Stomach (tissue), 4 donors: ENCODE data around the gene KIF13A.

Experiments used
- CTCF ChIP-seq, 7 experiments: fragments of 450-650 bp in 4 of 7; fragments of 200-600 bp in 3 of 7; sonication (generic) in 3 of 7; IDR thresholded peaks; one replicate each; pipeline ENCODE4 v1.5.1; 2016 to 2019; ENCODE audit warnings: antibody characterized with exemption in 7 of 7, control low read depth in 2 of 7, mild to moderate bottlenecking in 1 of 7
- POLR2A ChIP-seq, 4 donors: fragments of 450-650 bp; IDR thresholded peaks; one replicate each; pipeline ENCODE4 v1.6.1; 2016; ENCODE audit warnings: antibody characterized with exemption in 4 of 4, control low read depth in 2 of 4, mild to moderate bottlenecking in 1 of 4, moderate library complexity in 1 of 4
- POLR2AphosphoS5 ChIP-seq, 3 donors: sonication (generic); formaldehyde crosslinking; IDR thresholded peaks; one replicate each; pipeline ENCODE4 v1.6.1; 2016; ENCODE audit warnings: antibody characterized with exemption in 3 of 3

GRCh38 chr6:17900011-17900410 is 87.4 kb downstream of the KIF13A start:
- TF ChIP-seq POLR2A (IDR thresholded peaks at IDR 0.05) (no peak), CTCF (IDR thresholded peaks at IDR 0.05) (no peak), POLR2AphosphoS5 (IDR thresholded peaks at IDR 0.05) (no peak)
